HG03354 (cell line): Measurements from ENCODE around the gene INO80.
A peak's percentile ranks its signal among the peaks of the same experiment; 100 is the strongest.
"Not testable (repeated sequence)": the region's sequence is repeated elsewhere in the genome, so short reads cannot be mapped to it uniquely, and the experiment has no call there.

Source experiments
- ATAC-seq: cut with Tn5 transposase; IDR thresholded peaks from one replicate; pipeline ENCODE4 v1.9.1; 2021; ENCODE audit warnings: mild to moderate bottlenecking; ENCODE audit not compliant: unreplicated experiment, poor library complexity, severe bottlenecking

Gene INO80

GRCh38 chr15:41121951-41122350 lies 5.9 kb upstream of the INO80 start:
- ATAC-seq, result no peak

DNA sequence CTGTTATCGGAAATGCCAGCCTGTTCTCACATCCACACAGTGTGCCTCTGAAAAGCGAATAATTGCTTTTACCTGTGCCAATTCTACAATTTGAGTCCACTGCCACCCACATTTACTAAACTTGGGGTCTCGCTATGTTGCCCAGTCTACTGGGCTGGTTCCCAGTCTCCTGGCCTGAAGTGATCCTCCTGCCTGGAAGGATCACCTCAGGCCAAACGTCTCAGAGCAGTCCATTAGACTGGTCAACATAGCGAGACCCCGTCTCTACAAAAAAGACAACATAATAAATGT lies 827 bp upstream of the INO80 start:
- ATAC-seq, result no peak

GRCh38 chr15:41115652-41116115 lies 396 bp downstream of the INO80 start:
- ATAC-seq, result peak; percentile 58

DNA sequence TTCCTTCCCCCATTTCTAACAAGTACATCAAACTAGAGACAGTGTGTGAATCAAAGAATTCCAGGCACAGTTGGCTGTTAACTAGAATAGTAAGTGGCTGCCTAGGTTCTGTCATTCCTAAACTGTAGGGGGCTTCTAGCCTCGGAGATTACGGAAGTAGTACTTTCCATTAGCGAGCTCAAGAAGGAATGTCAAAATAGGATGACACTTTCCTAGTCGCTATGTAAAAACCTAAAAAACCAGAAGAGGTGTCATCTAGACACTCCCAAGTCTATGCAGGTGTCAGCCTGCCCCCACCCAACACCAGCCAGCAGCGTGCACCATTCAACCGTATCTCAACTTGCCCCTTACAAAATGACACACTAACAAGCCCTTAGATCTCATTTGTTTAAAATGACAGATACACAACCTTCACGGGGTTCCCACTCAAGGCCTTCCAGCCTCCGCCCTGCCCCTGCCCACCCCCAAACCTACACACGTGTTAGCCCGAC lies 874 bp downstream of the INO80 start:
- ATAC-seq, result no peak

GRCh38 chr15:41106947-41107346 lies 9.1 kb downstream of the INO80 start:
- no peak for ATAC-seq

GRCh38 chr15:41105348-41106334 lies 10.4 kb downstream of the INO80 start:
- ATAC-seq, result no peak

DNA sequence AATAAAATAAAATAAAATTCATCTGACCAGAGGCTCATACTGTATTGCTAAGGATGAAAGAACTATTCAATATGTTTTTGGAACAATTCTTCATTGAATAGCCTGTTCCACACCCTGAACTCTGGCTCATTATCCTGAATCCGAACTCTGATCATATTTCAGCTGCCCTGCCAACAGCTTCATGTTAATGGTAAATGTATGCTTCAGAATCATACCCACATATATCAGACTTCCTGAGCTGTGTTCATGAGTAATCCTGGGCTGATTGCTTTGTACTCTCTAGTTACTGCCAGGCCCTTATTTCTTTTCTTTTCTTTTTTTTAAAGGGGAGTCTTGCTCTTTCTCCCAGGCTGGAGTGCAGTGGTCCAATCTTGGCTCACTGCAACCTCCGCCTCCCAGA lies 11.8 kb downstream of the INO80 start:
- no peak for ATAC-seq

DNA sequence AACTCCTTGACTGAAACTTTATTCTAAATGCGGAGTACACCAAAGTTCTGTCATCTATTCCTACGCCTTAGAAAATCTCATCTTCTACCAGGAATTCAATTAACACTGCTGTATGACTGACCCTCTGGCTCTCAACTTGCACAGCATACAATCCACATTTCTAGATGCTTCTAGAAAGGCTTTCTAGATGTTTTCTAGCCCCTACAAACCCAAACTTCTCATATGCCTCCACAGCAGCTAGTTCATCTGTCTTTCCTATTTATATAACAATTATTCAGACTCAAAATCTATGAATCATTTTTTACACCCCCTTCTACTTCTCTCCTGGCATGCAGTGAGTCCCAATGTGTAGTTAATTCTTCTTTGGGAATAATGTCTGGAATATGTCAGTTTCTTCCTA lies 13.2 kb downstream of the INO80 start:
- ATAC-seq, result no peak

- ATAC-seq, result no peak
Observed at GRCh38 chr15:41096178-41096577, 19.9 kb downstream of the INO80 start.

DNA sequence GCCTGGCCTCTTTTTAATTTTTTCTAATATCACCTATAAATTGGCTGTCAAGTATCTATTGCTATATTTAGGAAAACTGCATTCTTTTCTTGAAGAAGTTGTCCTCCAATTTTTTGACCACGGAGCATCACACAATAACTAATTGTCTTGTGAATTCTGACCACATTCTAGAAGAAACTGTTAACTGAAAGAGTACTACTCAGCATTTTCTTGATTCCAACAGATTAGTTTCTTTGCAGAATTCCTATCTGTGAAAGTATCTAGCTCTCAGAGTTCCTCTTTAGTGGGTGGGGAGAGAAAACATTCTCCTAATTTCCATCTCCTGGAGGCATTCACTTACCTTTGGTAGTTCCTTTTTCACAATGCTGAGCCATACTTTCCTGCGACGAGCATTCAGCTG lies 31.1 kb downstream of the INO80 start:
- ATAC-seq, result no peak

DNA sequence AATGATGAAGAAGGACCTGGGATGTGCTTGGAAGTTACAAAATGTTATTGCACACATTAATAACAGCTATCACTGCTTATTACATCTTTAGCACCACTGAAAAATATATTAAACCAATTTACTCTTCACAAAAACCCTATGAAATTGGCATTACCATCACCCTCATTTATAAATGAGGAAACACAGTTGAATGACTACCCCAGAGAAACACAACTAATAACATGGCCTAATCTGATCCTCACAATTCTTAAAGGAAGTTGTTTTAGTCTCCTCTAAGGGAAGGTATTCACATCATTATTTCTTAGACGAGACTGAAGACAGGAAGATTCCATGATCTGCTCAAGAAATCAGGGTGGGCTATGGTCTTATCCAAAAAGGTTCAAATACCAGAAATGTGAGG lies 35.9 kb downstream of the INO80 start:
- ATAC-seq, result no peak

DNA sequence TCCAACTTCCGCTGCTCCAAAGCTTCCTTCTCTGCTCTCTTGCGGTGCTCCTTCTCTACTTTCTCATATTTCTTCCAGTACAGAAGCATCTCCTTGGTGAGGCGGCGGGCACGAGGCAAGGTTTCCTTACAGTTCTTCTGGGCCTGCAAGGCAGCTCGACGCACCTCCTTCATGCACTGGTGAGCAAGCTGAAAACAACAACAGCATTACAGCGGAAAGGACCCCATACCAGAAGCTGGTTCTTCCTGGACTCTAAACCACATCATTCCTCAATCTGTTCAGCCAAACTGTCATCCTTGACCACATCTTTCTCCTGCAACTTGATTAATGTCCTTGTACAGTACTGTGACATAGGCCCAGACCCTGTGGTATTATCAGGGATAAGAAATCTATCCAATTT lies 36.4 kb downstream of the INO80 start:
- ATAC-seq, result no peak

GRCh38 chr15:41078879-41079278 lies 37.2 kb downstream of the INO80 start:
- ATAC-seq, result not testable (repeated sequence)

GRCh38 chr15:41078125-41078524 lies 38.0 kb downstream of the INO80 start:
- no peak for ATAC-seq

- ATAC-seq, result no peak
Observed at GRCh38 chr15:41073028-41073427, 43.1 kb downstream of the INO80 start.

DNA sequence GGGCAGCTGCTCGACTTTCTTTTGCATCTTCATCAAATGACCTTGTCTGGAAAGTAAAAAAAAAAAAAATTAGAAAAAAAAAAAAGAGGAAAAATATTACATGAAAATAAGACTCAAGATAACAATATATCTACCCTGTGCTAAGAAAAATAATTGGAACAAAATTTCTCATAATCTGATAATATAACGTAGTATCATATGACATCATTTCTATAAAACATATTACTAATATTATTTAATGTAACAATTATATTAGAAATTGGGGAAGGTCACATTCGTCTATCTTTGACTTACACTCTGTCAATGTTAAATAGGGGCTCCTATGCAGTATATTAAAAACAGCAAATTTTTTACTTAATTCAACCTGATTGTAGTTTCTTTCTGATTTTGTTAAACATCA lies 44.1 kb downstream of the INO80 start:
- no peak for ATAC-seq

GRCh38 chr15:41066516-41066915 lies 49.6 kb downstream of the INO80 start:
- ATAC-seq, result no peak

DNA sequence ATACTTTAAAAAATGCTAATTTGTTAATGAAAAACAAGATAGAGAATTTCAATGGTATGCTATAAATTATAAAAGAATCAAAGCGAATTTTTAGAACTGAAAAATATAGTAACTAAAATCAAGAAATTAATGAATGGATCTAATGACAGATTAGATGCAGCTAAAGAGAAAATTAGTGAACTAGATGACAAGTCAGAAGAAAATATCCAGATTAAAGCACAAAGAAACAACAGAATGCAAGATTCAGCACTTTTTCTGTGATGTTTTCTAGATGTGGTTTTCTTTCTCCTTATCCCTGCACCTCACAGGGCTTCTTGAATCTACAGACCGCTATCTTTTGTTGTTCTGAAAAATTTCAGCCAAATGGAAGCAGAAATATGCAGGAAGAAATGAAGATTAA lies 54.4 kb downstream of the INO80 start:
- ATAC-seq, result no peak

DNA sequence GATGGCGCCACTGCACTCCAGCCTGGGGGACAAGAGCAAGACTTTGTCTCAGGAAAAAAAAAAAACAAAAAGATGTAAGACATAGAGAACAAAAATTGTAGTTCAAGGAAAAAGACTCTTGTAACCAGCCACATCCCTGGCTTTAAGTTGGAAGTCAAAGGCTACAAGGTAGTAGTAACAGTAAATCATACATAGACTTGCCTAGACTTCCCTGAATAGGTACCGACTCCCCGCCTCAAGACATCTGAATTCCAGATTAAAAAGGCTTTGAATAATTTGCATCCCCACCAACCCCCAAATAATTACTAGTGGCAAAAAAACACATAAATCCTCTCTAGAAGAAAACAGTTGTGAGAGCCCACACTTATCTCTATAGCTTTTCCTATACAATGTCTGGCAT lies 55.6 kb downstream of the INO80 start:
- no peak for ATAC-seq

GRCh38 chr15:41056810-41057209 lies 59.3 kb downstream of the INO80 start:
- ATAC-seq, result no peak

GRCh38 chr15:41055706-41056105 lies 60.4 kb downstream of the INO80 start:
- no peak for ATAC-seq

DNA sequence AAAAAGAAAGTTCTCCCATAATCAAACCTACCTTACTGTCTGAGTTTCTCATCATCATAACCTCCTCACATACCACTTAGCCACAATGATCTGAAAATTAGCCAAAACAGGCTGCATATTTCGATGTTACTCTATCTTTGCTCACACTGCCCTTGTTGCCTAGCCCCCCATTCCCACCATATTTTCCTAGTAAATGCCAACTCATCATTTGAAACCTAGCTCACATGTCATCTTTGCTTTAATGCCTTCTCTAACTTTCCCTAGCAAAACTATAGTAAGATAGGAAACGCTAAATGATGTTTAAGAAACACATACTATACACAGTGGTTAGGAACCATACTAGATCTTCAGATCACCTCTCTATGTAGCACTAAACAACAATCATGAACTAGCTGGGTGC lies 64.9 kb downstream of the INO80 start:
- no peak for ATAC-seq
